IMR-90 (cell line): Measurements from ENCODE around the gene RHEX. TPM values are rescaled to one million over a fixed set of nuclear protein-coding genes. Genes with fewer than 3 reads are reported as not detected.

ENCODE experiments used
- ATAC-seq: fragments of 200-7000 bp; cut with Tn5 transposase; 2 replicates; pipeline ENCODE4 v1.9.1; 2020; ENCODE audit warnings: low read depth, mild to moderate bottlenecking, moderate library complexity
- BruUV-seq: library from RNA; stranded (reverse); fragments of 400-500 nt; replicated peaks from 2 replicates; lab custom pipeline; 2021; lab: Mats Ljungman, UMichigan
- CTCF ChIA-PET: fragments of 300-600 bp; formaldehyde crosslinking; extraction: SDS; loops from one replicate; lab custom pipeline; 2021; ENCODE audit warnings: antibody characterized with exemption; lab: Yijun Ruan, JAX
- POLR2A ChIA-PET: fragments of 300-600 bp; sonication (Branson Sonifier 250); formaldehyde crosslinking; loops from one replicate; lab custom pipeline; 2022; ENCODE audit warnings: antibody characterized with exemption; ENCODE audit not compliant: unreplicated experiment; lab: Charles Lee
- DNase-seq: peaks from one replicate; pipeline ENCODE4 v3.0.0; 2013
- H2AFZ ChIP-seq: replicated peaks from 2 replicates; pipeline ENCODE3; 2013; ENCODE audit warnings: low read length, mild to moderate bottlenecking; ENCODE audit not compliant: poor library complexity
- H2AK5ac ChIP-seq: 2 replicates; pipeline ENCODE4 v1.6.1; 2013; ENCODE audit warnings: low read depth, low read length, inconsistent platforms
- H2AK9ac ChIP-seq: replicated peaks from 2 replicates; pipeline ENCODE3; 2013; ENCODE audit warnings: mild to moderate bottlenecking, low read depth, low read length, moderate library complexity; ENCODE audit not compliant: poor library complexity
- H2BK120ac ChIP-seq: 2 replicates; pipeline ENCODE4 v1.6.1; 2013; ENCODE audit warnings: low read depth, low read length, inconsistent platforms
- H2BK15ac ChIP-seq: 3 replicates; pipeline ENCODE4 v1.6.1; 2013; ENCODE audit warnings: low read depth, low read length, inconsistent platforms
- H2BK20ac ChIP-seq: 2 replicates; pipeline ENCODE4 v1.6.1; 2013; ENCODE audit warnings: low read depth, mild to moderate bottlenecking, inconsistent platforms, low read length, moderate library complexity
- H2BK5ac ChIP-seq: 2 replicates; pipeline ENCODE4 v1.6.1; 2013; ENCODE audit warnings: mild to moderate bottlenecking, low read depth, low read length, inconsistent platforms; ENCODE audit not compliant: poor library complexity, severe bottlenecking
- H3K14ac ChIP-seq: replicated peaks from 2 replicates; pipeline ENCODE4 v1.6.1; 2013; ENCODE audit warnings: low read depth, low read length, inconsistent platforms
- H3K18ac ChIP-seq: 2 replicates; pipeline ENCODE4 v1.6.1; 2013; ENCODE audit warnings: low read depth, low read length, control low read depth
- H3K23ac ChIP-seq: 2 replicates; pipeline ENCODE4 v1.6.1; 2013; ENCODE audit warnings: low read depth, low read length, inconsistent platforms
- H3K27ac ChIP-seq: 2 replicates; pipeline ENCODE4 v1.5.1; 2013; ENCODE audit warnings: mild to moderate bottlenecking, control low read depth, low read length; ENCODE audit not compliant: insufficient read depth
- H3K27me3 ChIP-seq: 2 replicates; pipeline ENCODE4 v1.6.1; 2013; ENCODE audit warnings: low read length; ENCODE audit not compliant: control insufficient read depth, insufficient read depth
- H3K36me3 ChIP-seq: 2 replicates; pipeline ENCODE4 v1.6.1; 2013; ENCODE audit warnings: low read length, mixed read lengths; ENCODE audit not compliant: control insufficient read depth, insufficient read depth
- H3K4ac ChIP-seq: 2 replicates; pipeline ENCODE4 v1.6.1; 2013; ENCODE audit warnings: low read depth, low read length, inconsistent platforms
- H3K4me1 ChIP-seq: 2 replicates; pipeline ENCODE4 v1.6.1; 2013; ENCODE audit warnings: low read length, mixed read lengths; ENCODE audit not compliant: control insufficient read depth, insufficient read depth
- H3K4me2 ChIP-seq: 2 replicates; pipeline ENCODE4 v1.6.1; 2013; ENCODE audit warnings: low read depth, mild to moderate bottlenecking, control low read depth, low read length, moderate library complexity
- H3K4me3 ChIP-seq: 2 replicates; pipeline ENCODE4 v1.5.1; 2013; ENCODE audit warnings: low read depth, mild to moderate bottlenecking, control low read depth, low read length, moderate library complexity; ENCODE audit not compliant: insufficient read depth
- H3K56ac ChIP-seq: 2 replicates; pipeline ENCODE4 v1.6.1; 2013; ENCODE audit warnings: low read length, inconsistent platforms; ENCODE audit not compliant: insufficient read depth; ENCODE audit errors: extremely low read depth
- H3K79me1 ChIP-seq, 2 experiments: 2 replicates each; pipeline ENCODE4 v1.6.1; 2013; ENCODE audit warnings: low read length in 2 of 2, inconsistent platforms in 1 of 2, low read depth in 1 of 2
- H3K9ac ChIP-seq: 2 replicates; pipeline ENCODE4 v1.6.1; 2013; ENCODE audit warnings: low read depth, low read length, control low read depth
- H3K9me1 ChIP-seq: 2 replicates; pipeline ENCODE4 v1.6.1; 2013; ENCODE audit warnings: low read length, inconsistent platforms; ENCODE audit not compliant: insufficient read depth
- H3K9me3 ChIP-seq: 2 replicates; pipeline ENCODE4 v1.6.1; 2013; ENCODE audit warnings: low read length; ENCODE audit not compliant: control insufficient read depth, insufficient read depth
- H4K20me1 ChIP-seq: 2 replicates; pipeline ENCODE4 v1.6.1; 2013; ENCODE audit warnings: low read length, inconsistent platforms; ENCODE audit not compliant: insufficient read depth
- H4K5ac ChIP-seq: 2 replicates; pipeline ENCODE4 v1.6.1; 2013; ENCODE audit warnings: mild to moderate bottlenecking, low read depth, low read length, control low read depth
- H4K8ac ChIP-seq, 2 experiments: 2 replicates each; pipeline ENCODE4 v1.6.1; 2013; ENCODE audit warnings: low read depth in 2 of 2, low read length in 2 of 2, control low read depth in 1 of 2, inconsistent platforms in 1 of 2
- H4K91ac ChIP-seq: 2 replicates; pipeline ENCODE4 v1.6.1; 2013; ENCODE audit warnings: low read depth, low read length, inconsistent platforms; ENCODE audit not compliant: insufficient read depth
- BHLHE40 ChIP-seq: fragments of 150-350 bp; IDR thresholded peaks from 2 replicates; pipeline ENCODE4 v1.6.1; 2016; ENCODE audit warnings: mild to moderate bottlenecking, low read depth, low read length
- POLR2A ChIP-seq: IDR thresholded peaks from 2 replicates; pipeline ENCODE4 v1.6.1; 2012; ENCODE audit warnings: mild to moderate bottlenecking, low read depth, low read length
- RFX5 ChIP-seq: IDR thresholded peaks from 2 replicates; pipeline ENCODE4 v1.8.0; 2012; ENCODE audit warnings: low read depth, mild to moderate bottlenecking, low read length, moderate library complexity
- WGBS, 2 experiments: methylation state at CpG; one replicate each; pipeline versions ENCODE4 v1.1.5 to v1.1.7; 2013; ENCODE audit warnings: missing lambda C conversion rate in 2 of 2; ENCODE audit not compliant: insufficient read length in 1 of 2; ENCODE audit errors: extremely low coverage in 2 of 2; 5-methylcytosine and 5-hydroxymethylcytosine counted together
- dilution Hi-C: fragments of 300-500 bp; cut with HindIII; formaldehyde crosslinking; loops from one replicate; pipeline ENCODE4 v1.14.3; 2018; ENCODE audit warnings: low sequenced_read_pairs; ENCODE audit not compliant: unreplicated experiment
- in situ Hi-C: fragments of 300-500 bp; cut with MboI; formaldehyde crosslinking; loops from 3 replicates; pipeline ENCODE4 v1.14.3; 2019; ENCODE audit warnings: low sequenced_read_pairs, inconsistent platforms, mixed read lengths
- intact Hi-C: fragments of 100-400 bp; cut with micrococcal nuclease; formaldehyde crosslinking; loops from 2 replicates; pipeline ENCODE4 v1.10.0; 2022
- polyA plus RNA-seq, 3 experiments: library from polyadenylated mRNA; depleted of rRNA; stranded (reverse); fragments of >200 nt; gene quantifications; 2 replicates each; pipeline ENCODE4 v1.2.3, GENCODE V29; 2012; ENCODE audit warnings: low replicate concordance in 1 of 3
- total RNA-seq: library from RNA; depleted of rRNA; stranded (reverse); fragments of >200 nt; gene quantifications from 2 replicates; pipeline ENCODE4 v1.2.3, GENCODE V29; 2012

The RHEX gene
- total and polyA plus RNA-seq, 2 of the 4 experiments (the other 2 are of a cell fraction), result not detected

DNA sequence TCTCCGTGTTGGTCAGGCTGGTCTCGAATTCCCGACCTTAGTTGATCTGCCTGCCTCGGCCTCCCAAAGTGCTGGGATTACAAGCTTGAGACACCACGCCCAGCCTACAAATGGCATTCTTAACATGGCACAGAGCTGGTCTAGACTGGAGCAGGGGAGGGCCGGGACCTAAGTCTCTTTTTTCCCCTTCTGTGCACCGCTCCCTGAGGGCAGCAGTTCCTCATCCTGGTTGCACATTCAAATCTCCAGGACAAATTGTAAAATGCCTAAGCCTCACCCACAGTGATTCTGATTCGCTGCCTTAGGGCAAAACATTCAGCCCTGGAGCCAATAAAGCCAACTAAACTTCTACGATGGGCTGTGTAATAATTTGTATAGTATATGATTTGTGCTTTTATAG lies 74.4 kb downstream of the RHEX start:
- ATAC-seq (no peak), DNase-seq (no peak)
- POLR2A ChIA-PET, result no interaction called here
- H3K4me1 ChIP-seq, result no peaks in the 10 kb centered on the region
- dilution Hi-C loops (no loop called here), intact Hi-C loops (no loop called here), in situ Hi-C loops (no loop called here)
- H3K36me3 ChIP-seq, result no peaks in the 10 kb centered on the region
- no peaks in the 10 kb centered on the region for H4K20me1 ChIP-seq
- no peak overlapping the region for H2AFZ ChIP-seq
- no peak overlapping the region for H2AK5ac ChIP-seq
- no peaks in the 10 kb centered on the region for H3K79me1 ChIP-seq
- WGBS, 2 experiments, result no CpG with 5 or more reads among the region's 9 CpGs
- H3K27me3 ChIP-seq, result peaks cover 36% of the 10 kb centered on the region
- H3K9ac ChIP-seq, result no peak overlapping the region
- H3K4me3 ChIP-seq, result no peak overlapping the region
- H3K4ac ChIP-seq, result no peak overlapping the region
- H2BK20ac ChIP-seq, result no peak overlapping the region
- H4K8ac ChIP-seq, result no peak overlapping the region
- H3K56ac ChIP-seq, result no peak overlapping the region
- H2BK120ac ChIP-seq, result no peak overlapping the region
- H3K27ac ChIP-seq, result no peak overlapping the region
- no peak overlapping the region for H3K14ac ChIP-seq
- H3K9me3 ChIP-seq, result no peaks in the 10 kb centered on the region; the same call in 1 of the 2 replicates
- no TSS peak for BruUV-seq
- H4K5ac ChIP-seq, result no peak overlapping the region
- TF ChIP-seq RFX5, result no peak
- no peak for TF ChIP-seq BHLHE40
- TF ChIP-seq POLR2A, result no peak
- no peaks in the 10 kb centered on the region for H3K9me1 ChIP-seq
- H2BK15ac ChIP-seq, result no peak overlapping the region
- H2BK5ac ChIP-seq, result no peak overlapping the region
- no peak overlapping the region for H4K91ac ChIP-seq
- CTCF ChIA-PET, result no interaction called here
- no peak overlapping the region for H3K4me2 ChIP-seq
- H3K23ac ChIP-seq, result no peak overlapping the region
- no peak overlapping the region for H3K18ac ChIP-seq
- H2AK9ac ChIP-seq, result no peak overlapping the region
